HG02884 (cell line): ENCODE results near the gene SPINK13.
"Not testable (repeated sequence)": the region's sequence is repeated elsewhere in the genome, so short reads cannot be mapped to it uniquely, and the experiment has no call there.

Experiments used
- ATAC-seq: cut with Tn5 transposase; IDR thresholded peaks from one replicate; pipeline ENCODE4 v1.9.1; 2021; ENCODE audit warnings: mild to moderate bottlenecking, moderate library complexity; ENCODE audit not compliant: unreplicated experiment

Gene SPINK13

DNA sequence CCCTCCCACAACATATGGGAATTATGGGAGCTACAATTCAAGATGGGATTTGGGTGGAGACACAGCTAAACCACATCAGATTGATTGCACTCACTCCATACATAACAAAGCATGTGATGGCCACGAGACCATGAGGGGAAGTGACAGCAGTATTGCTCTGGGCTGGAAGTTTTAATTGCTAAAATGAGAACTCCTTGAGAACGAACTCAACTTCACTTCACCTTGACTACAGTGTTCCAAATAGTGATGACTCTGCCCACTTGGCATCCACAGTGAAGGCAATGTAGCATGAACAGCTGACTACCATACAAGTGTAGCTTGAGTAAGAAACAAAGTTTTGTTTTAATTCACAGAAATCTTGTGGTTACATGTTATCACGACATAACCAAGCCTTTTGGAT is 42.9 kb downstream of the SPINK13 start:
- ATAC-seq = no peak

DNA sequence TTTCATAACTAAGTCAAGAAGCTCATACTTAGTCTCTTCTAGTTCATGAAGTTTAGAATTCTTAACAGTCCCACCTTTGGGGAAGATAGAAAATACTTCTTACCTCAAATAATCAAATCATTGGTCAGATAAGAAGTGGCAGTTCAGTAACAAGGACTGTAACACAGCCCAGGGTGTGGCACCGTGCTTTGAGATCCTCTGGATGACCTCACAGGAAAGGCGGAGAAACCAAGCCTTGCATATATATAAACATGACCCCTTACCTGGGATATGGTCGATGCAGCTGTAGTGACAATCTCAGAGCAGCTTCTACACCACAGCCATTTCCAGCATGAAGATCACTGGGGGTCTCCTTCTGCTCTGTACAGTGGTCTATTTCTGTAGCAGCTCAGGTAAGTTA is 43.6 kb downstream of the SPINK13 start, which contains the start of gene SPINK7:
Gene SPINK7, plus strand, starts transcription at position 271 of the 400 bp plus-strand sequence. Its CDS starts 61 bp downstream, at position 332.
- ATAC-seq = no peak

DNA sequence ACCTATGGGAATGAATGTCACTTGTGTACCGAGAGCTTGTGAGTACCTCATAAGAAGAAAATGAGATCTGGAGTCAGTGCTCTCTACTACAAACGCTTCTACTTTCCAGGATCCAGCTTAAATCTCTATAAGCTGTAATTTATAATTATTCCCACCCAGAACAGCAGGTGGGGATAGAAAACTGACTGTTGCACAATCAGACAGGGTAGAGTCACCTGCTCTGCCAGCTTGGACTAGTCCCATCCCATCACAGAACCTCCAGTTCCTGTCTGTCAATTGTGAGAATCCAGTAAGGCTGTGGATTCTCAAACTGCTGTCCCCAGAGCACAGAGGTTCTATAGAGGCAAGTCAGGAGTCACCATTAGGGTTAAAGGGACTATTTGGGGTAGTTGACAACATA is 45.6 kb downstream of the SPINK13 start:
- ATAC-seq = no peak

DNA sequence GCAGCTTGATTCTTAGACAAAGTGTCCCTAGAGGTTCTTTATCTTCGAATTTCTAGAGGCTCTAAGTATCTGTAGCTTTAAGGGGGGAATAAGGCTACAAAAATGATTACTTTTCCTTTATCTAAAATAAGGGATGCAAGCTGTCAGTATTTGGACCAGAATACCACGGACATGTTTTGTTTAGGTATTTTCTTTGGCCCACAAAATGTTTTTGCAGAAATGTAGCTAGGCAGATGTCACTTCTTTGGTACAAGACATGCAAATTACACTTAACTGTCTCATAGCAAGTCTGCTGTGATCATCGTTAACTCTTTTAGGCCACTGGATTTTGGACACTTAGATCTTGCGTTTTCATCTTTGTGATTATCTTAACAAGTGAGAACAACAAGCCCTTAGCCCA is 46.1 kb downstream of the SPINK13 start:
- ATAC-seq = no peak

DNA sequence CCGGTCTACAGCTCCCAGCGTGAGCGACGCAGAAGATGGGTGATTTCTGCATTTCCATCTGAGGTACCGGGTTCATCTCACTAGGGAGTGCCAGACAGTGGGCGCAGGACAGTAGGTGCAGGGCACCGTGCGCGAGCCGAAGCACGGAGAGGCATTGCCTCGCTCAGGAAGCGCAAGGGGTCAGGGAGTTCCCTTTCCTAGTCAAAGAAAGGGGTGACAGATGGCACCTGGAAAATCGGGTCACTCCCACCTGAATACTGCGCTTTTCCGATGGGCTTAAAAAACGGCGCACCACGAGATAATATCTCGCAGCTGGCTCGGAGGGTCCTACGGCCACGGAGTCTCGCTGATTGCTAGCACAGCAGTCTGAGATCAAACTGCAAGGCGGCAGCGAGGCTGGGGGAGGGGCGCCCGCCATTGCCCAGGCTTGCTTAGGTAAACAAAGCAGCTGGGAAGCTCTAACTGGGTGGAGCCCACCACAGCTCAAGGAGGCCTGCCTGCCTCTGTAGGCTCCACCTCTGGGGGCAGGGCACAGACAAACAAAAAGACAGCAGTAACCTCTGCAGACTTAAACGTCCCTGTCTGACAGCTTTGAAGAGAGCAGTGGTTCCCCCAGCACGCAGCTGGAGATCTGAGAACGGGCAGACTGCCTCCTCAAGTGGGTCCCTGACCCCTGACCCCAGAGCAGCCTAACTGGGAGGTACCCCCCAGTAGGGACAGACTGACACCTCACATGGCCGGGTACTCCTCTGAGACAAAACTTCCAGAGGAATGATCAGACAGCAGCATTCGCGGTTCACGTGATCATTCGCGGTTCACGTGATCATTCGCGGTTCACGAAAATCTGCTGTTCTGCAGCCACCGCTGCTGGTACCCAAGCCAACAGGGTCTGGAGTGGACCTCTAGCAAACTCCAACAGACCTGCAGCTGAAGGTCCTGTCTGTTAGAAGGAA is 51.7 kb downstream of the SPINK13 start:
- not testable (repeated sequence) for ATAC-seq

DNA sequence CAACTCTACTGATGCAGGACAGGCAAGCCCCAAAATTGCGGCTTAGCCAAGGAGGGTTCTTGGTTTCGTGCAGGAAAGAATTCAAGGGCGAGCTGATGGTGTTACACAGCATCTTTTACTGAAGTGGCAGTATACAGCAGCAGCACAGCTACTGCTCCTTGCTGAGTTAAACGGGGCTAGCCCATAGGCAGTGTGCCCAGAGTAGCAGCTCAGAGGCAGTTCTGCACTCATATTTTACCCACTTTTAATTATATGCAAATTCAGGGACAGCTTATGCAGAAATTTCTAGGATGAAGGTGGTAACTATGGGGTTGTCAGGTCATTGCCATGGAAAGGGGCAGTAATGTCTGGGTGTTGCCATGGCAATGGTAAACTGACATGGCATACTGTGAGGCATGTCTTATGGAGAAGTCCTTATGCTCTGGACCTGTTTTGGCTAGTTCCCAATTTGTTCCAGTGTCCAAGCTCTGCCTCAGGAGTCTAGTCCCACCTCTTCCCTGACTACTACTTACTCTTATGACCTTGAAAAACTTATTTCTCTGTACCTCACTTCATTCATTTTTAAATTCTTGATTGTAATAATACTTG is 64.8 kb downstream of the SPINK13 start:
- no peak for ATAC-seq

DNA sequence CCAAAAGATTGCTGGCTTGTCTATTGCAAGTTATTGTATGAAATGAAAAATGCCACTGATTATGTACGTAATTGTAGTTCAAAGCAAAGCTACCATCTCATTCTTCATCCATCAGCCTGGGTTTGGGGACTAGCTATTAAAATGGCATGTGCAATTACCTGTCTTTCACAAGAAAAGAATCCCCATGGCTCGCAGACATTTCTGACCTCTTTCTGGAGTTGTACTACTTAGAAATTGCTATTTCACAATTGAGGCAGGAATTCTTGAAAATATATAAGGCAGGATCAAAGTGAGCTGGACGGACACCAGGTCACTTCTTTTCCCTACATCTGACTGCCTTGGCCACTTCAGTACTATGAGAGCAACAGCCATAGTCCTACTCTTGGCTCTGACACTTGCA is 66.7 kb downstream of the SPINK13 start, which contains the start of gene SPINK9:
Gene SPINK9, plus strand, starts transcription at position 301 of the 400 bp plus-strand sequence. Its CDS starts 55 bp downstream, at position 356.
- ATAC-seq = no peak
